GM21786 (cell line): ENCODE measurements around the gene COPB2.

ENCODE experiments used
- ATAC-seq: cut with Tn5 transposase; IDR thresholded peaks from one replicate; pipeline ENCODE4 v1.9.1; 2021; ENCODE audit not compliant: unreplicated experiment

COPB2 gene

DNA sequence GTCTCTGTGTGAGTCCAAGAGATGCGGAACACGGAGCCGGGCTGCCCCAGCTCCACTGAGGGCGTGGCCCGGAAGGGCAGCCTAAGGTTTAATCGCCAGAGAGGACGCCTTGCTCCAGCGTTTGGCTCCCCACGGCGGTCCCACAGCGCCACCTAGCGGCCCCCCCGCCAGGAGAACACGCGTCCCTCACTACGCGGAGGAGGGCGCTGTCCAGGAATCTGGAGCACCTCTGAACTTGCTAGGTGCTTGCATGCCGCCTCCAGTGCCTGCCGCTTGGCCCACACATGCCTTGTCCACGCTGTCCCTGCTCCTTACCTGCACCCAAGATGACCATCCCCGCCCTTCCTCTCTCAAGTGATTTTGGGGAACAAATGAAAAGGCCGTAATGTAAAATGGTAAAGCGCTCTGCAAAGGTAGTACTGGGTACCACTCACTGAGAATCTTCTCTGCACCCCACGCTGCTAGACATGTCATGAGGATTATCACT, 60.0 kb downstream of the COPB2 start:
- peak; percentile 97 for ATAC-seq

GRCh38 chr3:139328356-139328755, 61.1 kb downstream of the COPB2 start:
- ATAC-seq, result no peak

- no peak for ATAC-seq
Observed at GRCh38 chr3:139327861-139328260, 61.6 kb downstream of the COPB2 start.

DNA sequence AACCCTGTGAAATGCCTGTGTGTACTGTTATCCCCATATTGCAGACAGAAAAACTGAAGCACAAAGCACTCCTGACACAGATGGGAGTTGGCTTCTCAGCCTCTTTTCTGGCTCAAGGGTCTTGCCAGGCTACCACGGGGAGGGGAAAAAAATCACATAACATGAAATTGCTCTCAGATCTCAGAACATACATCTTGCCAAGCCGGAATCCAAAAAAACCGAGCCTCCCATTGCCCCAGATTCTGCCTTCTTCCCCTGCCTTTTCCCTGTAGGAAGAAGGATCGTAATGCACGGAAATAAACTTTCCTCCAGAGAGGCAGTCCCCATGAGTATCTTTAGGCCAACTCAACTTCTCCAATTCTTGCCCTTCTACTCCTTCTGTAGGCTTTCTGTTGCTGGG, 62.2 kb downstream of the COPB2 start:
- no peak for ATAC-seq

GRCh38 chr3:139326707-139327106, 62.7 kb downstream of the COPB2 start:
- no peak for ATAC-seq

- ATAC-seq, result no peak
Observed at GRCh38 chr3:139326131-139326530, 63.3 kb downstream of the COPB2 start.

DNA sequence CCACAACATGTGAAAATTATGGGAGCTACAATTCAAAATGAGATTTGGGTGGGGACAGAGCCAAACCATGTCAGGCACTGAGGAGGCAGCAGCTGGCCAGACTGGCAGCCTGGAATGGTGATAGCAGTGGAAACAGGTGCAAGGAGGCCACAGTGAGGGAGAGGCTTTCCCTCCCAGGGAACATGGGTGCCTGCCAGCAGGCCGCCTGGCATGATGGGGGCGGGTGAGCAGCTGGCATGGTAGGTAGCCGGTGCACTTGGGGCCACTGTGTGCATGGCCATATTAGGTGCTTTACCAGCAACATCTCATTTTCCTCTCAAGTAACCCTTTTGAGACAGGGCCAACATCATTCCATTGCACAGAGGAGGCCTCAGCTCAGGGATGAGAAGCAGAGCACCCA, 63.9 kb downstream of the COPB2 start:
- ATAC-seq, result no peak

DNA sequence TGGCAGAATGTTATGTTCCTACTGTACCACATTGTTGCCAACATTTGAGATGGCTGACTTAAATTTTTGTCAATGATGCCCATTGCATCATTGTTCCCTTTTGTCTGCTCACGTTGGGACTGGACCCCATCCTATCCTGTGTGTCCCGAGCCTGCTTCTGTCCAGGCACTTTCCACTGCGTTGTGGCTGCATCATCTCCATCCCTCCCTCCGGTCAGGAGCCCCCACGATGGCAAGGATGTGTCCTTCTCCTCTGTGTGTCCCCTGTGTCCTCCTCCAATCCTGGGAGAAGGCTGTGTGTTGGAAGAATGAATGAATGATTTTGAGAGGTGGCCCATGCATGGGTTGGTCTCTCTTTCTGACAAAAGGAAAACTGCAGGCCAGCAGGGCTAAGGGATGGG, 65.0 kb downstream of the COPB2 start:
- ATAC-seq, result no peak

DNA sequence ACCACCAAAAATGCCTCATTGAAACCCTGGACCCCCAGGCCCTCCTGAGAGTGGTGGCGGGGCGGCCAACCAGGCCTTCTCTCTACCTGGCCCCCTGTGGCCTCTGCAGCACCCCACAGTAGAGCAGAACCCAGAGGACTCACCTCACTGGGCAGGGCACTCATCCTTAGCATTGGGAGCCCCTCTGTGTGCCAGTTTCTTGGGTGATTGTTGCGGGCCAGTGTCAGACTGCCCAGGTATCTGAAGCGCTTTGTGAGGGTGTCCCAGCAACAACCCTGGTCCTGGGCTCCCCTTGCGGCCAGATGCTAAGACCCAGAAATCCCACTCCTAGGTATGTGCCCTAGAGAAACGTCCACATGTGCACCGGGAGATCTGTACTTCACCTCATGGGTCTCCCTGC, 66.3 kb downstream of the COPB2 start:
- no peak for ATAC-seq

DNA sequence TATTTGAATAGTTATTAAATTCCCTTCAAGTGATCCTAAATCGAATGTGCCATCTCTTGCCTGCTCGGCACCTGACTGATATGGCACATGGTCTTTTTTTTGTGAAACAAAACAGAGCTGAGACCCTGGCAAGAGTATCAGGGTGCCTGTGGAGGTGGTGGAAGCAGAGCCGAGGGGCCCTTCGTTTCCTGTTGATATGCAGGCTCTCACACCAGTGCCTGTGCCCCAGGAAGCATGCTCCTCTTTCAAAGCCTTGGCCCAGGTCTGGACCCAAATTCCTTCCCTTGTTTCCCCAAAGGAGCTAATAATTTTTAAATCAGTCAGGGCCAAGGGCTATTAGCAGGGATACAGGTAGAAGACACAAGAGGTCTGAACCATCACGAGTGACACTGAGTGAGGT, 67.1 kb downstream of the COPB2 start:
- no peak for ATAC-seq

GRCh38 chr3:139320551-139321309, 68.7 kb downstream of the COPB2 start:
- no peak for ATAC-seq

DNA sequence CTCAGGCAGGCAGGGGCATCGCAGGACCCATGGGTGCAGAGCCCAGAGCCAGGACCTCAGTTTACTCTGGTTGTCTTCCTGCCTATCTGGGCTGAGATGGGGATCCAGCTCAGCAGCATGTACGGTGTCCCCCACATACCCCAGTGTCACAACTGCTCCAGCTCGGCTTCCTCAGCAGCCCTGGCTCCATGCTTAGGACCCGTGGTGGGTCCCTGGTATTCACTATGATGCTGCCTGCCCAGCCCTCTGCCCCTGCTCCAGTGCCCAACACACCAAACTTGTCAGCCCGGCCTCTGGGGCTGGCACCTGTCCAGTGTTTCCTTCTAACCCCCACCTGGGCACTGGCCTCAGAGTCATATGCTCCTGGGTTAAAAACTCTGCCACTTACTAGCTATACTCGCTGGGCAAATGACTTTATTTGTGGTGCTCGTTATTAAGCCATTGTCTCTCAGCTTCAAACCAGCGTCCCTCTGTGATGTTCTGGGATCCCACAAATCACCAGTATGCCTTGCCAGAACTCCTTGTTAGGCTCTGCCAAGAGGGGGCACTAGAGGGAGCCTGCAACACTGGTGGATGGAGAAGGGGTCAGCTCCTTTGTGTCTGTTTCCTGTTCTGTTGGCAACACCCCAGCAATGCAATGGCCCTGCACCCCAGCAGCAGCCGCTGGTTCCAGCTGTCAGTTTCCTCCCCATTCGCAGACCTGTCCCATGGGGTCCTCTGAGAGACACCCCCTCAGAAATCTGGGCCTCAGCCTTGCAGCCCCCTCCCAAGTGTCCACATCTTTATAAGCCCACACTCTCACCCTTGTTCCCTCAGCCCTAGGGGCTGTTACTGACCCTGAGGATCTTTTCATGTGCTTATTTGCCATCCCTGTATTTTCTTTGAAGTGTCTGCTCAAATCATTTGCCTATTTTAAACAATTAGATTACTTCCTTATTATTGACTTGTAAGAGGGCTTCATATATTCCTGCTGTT, 69.7 kb downstream of the COPB2 start:
- no peak for ATAC-seq

DNA sequence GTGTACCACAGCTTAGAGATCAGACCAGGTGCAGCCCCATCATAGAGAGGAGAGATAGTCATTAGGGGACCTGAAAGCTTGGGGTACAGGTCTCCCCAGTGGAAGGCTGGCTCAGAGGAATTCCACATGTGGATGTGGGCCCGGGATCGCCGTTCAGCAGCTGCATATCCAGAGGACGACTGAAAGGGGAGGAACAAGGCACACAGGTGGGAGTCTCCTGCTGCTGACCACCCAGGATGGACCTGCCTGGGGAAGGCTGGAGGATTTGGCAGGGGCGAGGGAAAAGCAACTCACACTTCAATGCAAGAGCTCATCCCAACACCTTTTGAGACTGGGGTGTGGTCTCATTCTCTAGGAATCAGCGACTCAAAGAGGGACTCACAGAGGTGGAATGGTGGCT, 70.6 kb downstream of the COPB2 start:
- no peak for ATAC-seq

DNA sequence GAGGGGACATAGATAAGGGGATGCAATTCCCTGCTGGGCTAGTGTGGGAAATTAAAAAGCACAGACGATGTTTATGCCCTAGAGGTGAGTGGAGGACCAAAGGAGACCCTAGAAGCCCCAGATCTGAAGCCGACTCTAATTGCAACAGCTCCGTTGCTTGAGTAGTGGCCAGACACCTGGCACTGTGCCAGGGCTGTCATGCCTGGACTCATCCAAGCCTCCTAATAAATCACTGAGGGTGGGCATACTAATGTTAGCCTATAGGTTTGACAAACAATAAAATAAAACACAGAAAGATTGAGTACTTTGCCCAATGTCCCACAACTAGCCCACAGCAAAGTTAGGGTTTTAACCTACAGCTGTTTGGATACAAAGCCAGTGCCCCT, 71.0 kb downstream of the COPB2 start:
- ATAC-seq, result no peak

- no peak for ATAC-seq
Observed at GRCh38 chr3:139317660-139318430, 71.6 kb downstream of the COPB2 start.

DNA sequence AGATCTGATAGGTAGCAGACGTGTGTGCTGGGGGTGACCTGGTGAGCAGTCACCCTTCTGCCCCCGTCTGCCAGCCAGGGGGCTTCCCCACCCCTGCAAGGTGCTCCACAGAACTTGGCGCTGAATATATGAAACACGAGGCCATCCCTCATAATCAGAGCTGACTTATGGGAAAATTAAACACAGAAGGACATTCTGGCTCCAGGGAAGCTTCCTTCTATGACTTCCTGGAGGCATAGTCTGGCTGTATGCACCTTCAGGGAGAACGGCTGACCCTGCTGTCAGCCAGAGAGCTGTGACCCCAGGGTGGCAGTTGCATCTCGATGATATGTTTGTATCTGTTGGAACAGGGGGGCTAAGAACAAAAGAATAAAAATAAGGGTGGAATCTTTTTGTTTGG, 72.2 kb downstream of the COPB2 start:
- no peak for ATAC-seq

DNA sequence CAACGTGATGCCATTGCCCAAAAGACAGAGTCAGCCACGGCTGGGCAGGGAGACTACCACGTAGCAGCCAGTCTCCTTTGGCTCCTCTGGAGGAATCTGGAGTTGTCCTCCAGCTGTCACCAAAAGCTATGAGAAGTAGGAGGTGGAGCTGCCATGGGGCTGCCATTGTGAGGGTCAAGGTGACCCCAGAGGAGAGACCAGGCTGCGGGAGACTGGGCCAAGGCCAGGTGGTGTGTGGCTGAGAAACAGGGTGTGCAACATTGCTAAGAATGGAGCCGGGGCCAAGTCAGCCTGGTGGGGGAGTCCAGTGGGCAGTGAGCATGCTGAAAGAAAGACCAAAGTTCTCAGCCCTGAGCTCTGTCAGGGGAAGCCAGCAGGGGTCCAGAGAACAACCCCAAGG, 75.5 kb downstream of the COPB2 start:
- ATAC-seq, result no peak

GRCh38 chr3:139312959-139313358, 76.5 kb downstream of the COPB2 start:
- ATAC-seq, result no peak

- no peak for ATAC-seq
Observed at GRCh38 chr3:139312416-139312815, 77.0 kb downstream of the COPB2 start.

DNA sequence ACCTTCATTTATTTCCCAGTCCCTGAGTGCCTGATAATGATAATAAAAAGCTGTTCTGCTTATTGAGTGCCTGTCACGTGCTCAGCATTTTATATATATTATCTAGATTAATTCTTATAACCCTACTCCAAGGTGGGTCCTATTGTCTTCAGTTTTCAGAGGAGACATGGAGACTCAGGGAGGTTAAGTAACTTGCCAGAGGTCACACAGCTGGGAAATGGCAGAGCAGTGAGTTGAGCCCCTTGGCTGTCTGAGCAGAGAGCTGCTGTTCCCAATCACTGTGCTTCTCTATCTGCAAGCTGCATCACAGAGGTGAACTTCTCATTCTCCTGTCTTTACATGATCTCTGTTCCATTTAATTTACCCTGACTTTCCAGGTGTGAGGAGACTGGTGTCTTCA, 77.9 kb downstream of the COPB2 start:
- ATAC-seq, result no peak

GRCh38 chr3:139310474-139310933, 78.9 kb downstream of the COPB2 start:
- no peak for ATAC-seq
